ENCODE measurements around the gene DMAC2. TPM values are rescaled to one million over a fixed set of nuclear protein-coding genes. Genes with fewer than 3 reads are reported as not detected.

DMAC2 gene
- total and polyA plus RNA-seq, 2 of the 13 experiments (the other 11 are each of a cell fraction or from before 2014, with no cell fraction given), result 39.0 to 66.0 TPM

DNA sequence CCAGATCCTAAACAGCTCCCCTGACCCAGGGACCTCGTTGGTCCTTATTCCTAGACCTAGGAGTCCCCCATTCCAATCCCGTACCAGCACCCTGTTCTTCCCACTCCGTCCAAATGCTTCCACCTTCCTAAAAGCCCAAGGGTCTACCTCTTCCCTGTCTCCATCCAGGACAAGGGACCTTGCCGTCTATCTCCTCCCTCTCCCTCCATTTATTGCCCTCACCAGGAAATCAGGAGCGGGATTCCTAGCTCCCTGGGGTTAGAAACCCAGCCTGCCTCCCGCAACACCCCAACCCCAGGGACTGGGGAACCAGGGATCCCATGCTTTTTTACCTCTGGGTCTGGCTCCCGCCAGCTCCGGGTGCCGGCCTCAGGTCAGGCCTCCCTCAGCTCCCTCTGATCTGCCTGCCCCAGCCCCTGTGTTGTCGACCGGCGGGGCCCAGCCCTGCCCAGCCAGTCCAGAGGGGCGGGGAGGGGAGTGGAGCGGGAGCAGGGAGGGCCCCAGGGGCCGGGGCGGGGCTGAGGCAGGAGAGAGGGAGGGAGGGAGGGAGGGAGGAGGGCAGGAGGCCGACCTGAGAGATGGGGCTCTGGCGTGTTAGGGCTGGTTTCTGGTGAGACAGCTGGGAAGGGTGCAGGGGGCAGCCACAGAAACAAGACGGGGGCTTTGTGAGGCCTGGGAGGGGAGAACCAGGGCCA lies 12.6 kb downstream of the DMAC2 start, which contains the start of gene B3GNT8 (continued):
- TF ChIP-seq, protein P1, sequence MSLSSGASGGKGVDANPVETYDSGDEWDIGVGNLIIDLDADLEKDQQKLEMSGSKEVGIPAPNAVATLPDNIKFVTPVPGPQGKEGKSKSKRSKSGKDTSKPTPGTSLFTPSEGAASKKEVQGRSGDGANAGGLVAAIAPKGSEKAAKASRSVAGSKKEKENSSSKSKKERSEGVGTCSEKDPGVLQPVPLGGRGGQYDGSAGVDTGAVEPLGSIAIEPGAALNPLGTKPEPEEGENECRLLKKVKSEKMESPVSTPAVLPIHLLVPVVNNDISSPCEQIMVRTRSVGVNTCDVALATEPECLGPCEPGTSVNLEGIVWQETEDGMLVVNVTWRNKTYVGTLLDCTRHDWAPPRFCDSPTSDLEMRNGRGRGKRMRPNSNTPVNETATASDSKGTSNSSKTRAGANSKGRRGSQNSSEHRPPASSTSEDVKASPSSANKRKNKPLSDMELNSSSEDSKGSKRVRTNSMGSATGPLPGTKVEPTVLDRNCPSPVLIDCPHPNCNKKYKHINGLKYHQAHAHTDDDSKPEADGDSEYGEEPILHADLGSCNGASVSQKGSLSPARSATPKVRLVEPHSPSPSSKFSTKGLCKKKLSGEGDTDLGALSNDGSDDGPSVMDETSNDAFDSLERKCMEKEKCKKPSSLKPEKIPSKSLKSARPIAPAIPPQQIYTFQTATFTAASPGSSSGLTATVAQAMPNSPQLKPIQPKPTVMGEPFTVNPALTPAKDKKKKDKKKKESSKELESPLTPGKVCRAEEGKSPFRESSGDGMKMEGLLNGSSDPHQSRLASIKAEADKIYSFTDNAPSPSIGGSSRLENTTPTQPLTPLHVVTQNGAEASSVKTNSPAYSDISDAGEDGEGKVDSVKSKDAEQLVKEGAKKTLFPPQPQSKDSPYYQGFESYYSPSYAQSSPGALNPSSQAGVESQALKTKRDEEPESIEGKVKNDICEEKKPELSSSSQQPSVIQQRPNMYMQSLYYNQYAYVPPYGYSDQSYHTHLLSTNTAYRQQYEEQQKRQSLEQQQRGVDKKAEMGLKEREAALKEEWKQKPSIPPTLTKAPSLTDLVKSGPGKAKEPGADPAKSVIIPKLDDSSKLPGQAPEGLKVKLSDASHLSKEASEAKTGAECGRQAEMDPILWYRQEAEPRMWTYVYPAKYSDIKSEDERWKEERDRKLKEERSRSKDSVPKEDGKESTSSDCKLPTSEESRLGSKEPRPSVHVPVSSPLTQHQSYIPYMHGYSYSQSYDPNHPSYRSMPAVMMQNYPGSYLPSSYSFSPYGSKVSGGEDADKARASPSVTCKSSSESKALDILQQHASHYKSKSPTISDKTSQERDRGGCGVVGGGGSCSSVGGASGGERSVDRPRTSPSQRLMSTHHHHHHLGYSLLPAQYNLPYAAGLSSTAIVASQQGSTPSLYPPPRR (CRISPR knock-in tag; IDR thresholded peaks at IDR 0.05; ENCODE audit: borderline replicate concordance), result no peak
- no peak for TF ChIP-seq RORA (CRISPR knock-in tag; IDR thresholded peaks at IDR 0.05)
- TF ChIP-seq POLR2AphosphoS5 (IDR thresholded peaks at IDR 0.05; ENCODE audit: low read depth, low read length), result peak; percentile 65
- no peak for TF ChIP-seq MATR3 (CRISPR knock-in tag; IDR thresholded peaks at IDR 0.05)
- no peak for TF ChIP-seq REL (CRISPR knock-in tag; conservative IDR thresholded peaks at IDR 0.05)
- TF ChIP-seq PHF8 (CRISPR knock-in tag; IDR thresholded peaks at IDR 0.05), result peak; percentile 59
- TF ChIP-seq KDM1A (CRISPR knock-in tag; IDR thresholded peaks at IDR 0.05), result no peak
- TF ChIP-seq PATZ1 (CRISPR knock-in tag; IDR thresholded peaks at IDR 0.05), result peak; percentile 84
- TF ChIP-seq ZNF652 (CRISPR knock-in tag; IDR thresholded peaks at IDR 0.05; ENCODE audit: borderline replicate concordance, low read depth), result no peak
- no peak for TF ChIP-seq NCOA5 (CRISPR knock-in tag; IDR thresholded peaks at IDR 0.05)
- TF ChIP-seq GATA4 (IDR thresholded peaks at IDR 0.05; ENCODE audit: borderline replicate concordance, low read depth), result no peak
- peak; percentile 66 for TF ChIP-seq DRAP1 (CRISPR knock-in tag; IDR thresholded peaks at IDR 0.05)
- TF ChIP-seq CHD2 (IDR thresholded peaks at IDR 0.05; ENCODE audit: low read depth, low read length), result no peak
- no peak for TF ChIP-seq ZNF354B (CRISPR knock-in tag; IDR thresholded peaks at IDR 0.05)
- peak; percentile 81 for TF ChIP-seq MAZ (IDR thresholded peaks at IDR 0.05; ENCODE audit: borderline replicate concordance, low read depth, low read length)
- peak; percentile 80 for TF ChIP-seq MAZ (CRISPR knock-in tag; IDR thresholded peaks at IDR 0.05; ENCODE audit: low read depth)
- TF ChIP-seq, protein P2, sequence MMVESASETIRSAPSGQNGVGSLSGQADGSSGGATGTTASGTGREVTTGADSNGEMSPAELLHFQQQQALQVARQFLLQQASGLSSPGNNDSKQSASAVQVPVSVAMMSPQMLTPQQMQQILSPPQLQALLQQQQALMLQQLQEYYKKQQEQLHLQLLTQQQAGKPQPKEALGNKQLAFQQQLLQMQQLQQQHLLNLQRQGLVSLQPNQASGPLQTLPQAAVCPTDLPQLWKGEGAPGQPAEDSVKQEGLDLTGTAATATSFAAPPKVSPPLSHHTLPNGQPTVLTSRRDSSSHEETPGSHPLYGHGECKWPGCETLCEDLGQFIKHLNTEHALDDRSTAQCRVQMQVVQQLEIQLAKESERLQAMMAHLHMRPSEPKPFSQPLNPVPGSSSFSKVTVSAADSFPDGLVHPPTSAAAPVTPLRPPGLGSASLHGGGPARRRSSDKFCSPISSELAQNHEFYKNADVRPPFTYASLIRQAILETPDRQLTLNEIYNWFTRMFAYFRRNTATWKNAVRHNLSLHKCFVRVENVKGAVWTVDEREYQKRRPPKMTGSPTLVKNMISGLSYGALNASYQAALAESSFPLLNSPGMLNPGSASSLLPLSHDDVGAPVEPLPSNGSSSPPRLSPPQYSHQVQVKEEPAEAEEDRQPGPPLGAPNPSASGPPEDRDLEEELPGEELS (CRISPR knock-in tag; IDR thresholded peaks at IDR 0.05), result no peak
- no peak for TF ChIP-seq ZNF543 (CRISPR knock-in tag; IDR thresholded peaks at IDR 0.05)
- TF ChIP-seq MXD4 (CRISPR knock-in tag; IDR thresholded peaks at IDR 0.05), result no peak
- TF ChIP-seq, protein P3, sequence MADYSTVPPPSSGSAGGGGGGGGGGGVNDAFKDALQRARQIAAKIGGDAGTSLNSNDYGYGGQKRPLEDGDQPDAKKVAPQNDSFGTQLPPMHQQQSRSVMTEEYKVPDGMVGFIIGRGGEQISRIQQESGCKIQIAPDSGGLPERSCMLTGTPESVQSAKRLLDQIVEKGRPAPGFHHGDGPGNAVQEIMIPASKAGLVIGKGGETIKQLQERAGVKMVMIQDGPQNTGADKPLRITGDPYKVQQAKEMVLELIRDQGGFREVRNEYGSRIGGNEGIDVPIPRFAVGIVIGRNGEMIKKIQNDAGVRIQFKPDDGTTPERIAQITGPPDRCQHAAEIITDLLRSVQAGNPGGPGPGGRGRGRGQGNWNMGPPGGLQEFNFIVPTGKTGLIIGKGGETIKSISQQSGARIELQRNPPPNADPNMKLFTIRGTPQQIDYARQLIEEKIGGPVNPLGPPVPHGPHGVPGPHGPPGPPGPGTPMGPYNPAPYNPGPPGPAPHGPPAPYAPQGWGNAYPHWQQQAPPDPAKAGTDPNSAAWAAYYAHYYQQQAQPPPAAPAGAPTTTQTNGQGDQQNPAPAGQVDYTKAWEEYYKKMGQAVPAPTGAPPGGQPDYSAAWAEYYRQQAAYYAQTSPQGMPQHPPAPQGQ (CRISPR knock-in tag; IDR thresholded peaks at IDR 0.05; ENCODE audit: borderline replicate concordance), result no peak

All from HepG2 (cell line).